RWPE1 (cell line): ENCODE measurements around the gene IFT122.
A peak's percentile ranks its signal among the peaks of the same experiment; 100 is the strongest.
"Not testable (repeated sequence)": the region's sequence is repeated elsewhere in the genome, so short reads cannot be mapped to it uniquely, and the experiment has no call there.

ENCODE experiments used
- CTCF ChIA-PET: fragments of 350-600 bp; sonication (Branson Sonifier 250); formaldehyde crosslinking; extraction: SDS; loops from one replicate; lab custom pipeline; 2021; lab: Yijun Ruan, JAX
- POLR2A ChIA-PET: fragments of 400-600 bp; formaldehyde crosslinking; extraction: SDS; loops from one replicate; lab custom pipeline; 2020; ENCODE audit warnings: antibody characterized with exemption; ENCODE audit not compliant: low non-redundant PET; lab: Yijun Ruan, JAX
- DNase-seq: peaks from one replicate; pipeline ENCODE4 v3.0.0; 2012; ENCODE audit warnings: low spot score
- H3K27ac ChIP-seq: fragments of 450-650 bp; 2 replicates; pipeline ENCODE4 v1.5.1; 2017
- TF ChIP-seq, protein P1 (sequence below): fragments of 450-650 bp; conservative IDR thresholded peaks from 2 replicates; pipeline ENCODE4 v1.5.1; 2017; ENCODE audit warnings: low read depth, mild to moderate bottlenecking

The IFT122 gene, protein sequence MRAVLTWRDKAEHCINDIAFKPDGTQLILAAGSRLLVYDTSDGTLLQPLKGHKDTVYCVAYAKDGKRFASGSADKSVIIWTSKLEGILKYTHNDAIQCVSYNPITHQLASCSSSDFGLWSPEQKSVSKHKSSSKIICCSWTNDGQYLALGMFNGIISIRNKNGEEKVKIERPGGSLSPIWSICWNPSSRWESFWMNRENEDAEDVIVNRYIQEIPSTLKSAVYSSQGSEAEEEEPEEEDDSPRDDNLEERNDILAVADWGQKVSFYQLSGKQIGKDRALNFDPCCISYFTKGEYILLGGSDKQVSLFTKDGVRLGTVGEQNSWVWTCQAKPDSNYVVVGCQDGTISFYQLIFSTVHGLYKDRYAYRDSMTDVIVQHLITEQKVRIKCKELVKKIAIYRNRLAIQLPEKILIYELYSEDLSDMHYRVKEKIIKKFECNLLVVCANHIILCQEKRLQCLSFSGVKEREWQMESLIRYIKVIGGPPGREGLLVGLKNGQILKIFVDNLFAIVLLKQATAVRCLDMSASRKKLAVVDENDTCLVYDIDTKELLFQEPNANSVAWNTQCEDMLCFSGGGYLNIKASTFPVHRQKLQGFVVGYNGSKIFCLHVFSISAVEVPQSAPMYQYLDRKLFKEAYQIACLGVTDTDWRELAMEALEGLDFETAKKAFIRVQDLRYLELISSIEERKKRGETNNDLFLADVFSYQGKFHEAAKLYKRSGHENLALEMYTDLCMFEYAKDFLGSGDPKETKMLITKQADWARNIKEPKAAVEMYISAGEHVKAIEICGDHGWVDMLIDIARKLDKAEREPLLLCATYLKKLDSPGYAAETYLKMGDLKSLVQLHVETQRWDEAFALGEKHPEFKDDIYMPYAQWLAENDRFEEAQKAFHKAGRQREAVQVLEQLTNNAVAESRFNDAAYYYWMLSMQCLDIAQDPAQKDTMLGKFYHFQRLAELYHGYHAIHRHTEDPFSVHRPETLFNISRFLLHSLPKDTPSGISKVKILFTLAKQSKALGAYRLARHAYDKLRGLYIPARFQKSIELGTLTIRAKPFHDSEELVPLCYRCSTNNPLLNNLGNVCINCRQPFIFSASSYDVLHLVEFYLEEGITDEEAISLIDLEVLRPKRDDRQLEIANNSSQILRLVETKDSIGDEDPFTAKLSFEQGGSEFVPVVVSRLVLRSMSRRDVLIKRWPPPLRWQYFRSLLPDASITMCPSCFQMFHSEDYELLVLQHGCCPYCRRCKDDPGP

DNA sequence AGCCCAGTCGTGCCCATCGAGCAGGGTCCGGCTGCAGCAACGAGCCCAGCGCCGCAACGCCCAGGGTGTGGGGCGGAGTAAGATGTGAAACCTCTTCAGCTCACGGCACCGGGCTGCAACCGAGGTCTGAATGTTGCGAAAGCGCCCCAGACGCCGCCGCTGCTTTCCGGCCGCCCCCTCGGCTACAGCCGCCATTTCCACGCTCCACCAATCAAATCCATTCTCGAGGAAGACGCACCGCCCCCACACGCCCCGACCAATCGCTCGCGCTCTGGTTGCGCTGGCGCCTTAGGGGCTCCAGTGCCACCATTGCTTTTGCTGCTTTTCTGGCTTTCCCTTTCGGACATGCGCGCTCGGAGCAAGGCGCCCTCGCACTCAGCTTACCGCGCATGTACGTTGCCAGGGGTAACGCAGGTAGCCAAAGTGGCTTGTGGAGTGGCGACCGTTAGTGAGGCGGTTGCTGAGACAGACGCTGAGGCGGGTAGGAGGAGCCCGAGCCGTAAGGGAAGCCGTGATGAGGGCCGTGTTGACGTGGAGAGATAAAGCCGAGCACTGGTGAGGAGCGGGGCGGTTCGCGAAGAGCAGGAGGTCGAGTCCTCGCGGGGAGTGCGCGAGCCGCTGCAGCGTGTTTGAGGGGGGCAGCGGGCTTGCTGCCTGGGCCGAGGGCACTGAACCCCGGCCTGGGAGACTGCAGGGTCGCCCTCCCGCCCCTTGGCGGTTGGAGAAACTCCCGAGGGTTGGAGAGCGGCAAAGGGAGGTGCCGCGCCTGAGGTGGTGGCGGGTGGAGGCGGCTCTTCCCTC, at the start of gene IFT122, which contains the start of gene MBD4:
Gene IFT122, plus strand, starts transcription at position 408 of the 801 bp plus-strand sequence. Its CDS starts 107 bp downstream, at position 515.
Gene MBD4, minus strand, starts transcription at position 132 of the 801 bp plus-strand sequence. Its CDS starts 115 bp downstream, at position 17.
- H3K27ac ChIP-seq, result peak within 1 kb of the TSS; percentile 94
- ChIA-PET CTCF (interaction anchor here (0.5 to 1.1 kb wide), 6 partner anchors 20 to 563 kb away, joined by 3 to 4 read pairs (median 3); a partner anchor contains a TSS), POLR2A (interaction anchor here (0.6 kb wide), 2 partner anchors 40 to 135 kb away, joined by 3 to 4 read pairs; no protein-coding TSS in a partner anchor)
- peak; percentile 100 for DNase-seq
- TF ChIP-seq, protein P1, sequence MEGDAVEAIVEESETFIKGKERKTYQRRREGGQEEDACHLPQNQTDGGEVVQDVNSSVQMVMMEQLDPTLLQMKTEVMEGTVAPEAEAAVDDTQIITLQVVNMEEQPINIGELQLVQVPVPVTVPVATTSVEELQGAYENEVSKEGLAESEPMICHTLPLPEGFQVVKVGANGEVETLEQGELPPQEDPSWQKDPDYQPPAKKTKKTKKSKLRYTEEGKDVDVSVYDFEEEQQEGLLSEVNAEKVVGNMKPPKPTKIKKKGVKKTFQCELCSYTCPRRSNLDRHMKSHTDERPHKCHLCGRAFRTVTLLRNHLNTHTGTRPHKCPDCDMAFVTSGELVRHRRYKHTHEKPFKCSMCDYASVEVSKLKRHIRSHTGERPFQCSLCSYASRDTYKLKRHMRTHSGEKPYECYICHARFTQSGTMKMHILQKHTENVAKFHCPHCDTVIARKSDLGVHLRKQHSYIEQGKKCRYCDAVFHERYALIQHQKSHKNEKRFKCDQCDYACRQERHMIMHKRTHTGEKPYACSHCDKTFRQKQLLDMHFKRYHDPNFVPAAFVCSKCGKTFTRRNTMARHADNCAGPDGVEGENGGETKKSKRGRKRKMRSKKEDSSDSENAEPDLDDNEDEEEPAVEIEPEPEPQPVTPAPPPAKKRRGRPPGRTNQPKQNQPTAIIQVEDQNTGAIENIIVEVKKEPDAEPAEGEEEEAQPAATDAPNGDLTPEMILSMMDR, result no peak

DNA sequence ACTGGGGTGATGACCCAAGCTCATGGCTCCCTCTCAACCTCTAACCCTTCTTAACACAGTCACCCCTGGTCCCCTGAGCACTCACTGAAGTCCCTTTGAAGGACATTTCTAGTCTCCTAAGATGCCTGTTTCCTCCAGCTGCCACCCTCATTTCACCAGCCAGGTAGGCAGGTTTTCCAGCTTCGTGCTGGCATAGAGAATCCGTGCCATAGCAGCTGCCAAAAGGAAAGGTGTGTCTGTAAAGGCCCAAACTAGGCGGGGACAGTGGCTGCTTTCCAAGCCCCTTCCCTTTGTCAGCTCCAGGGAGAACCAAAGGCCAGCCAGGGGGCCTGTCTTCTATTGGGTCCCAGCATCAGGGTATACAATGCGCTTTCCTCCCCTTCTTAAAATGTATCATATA, 48.4 kb upstream of the IFT122 start:
- DNase-seq, POLR2A ChIA-PET: not testable (repeated sequence)

DNA sequence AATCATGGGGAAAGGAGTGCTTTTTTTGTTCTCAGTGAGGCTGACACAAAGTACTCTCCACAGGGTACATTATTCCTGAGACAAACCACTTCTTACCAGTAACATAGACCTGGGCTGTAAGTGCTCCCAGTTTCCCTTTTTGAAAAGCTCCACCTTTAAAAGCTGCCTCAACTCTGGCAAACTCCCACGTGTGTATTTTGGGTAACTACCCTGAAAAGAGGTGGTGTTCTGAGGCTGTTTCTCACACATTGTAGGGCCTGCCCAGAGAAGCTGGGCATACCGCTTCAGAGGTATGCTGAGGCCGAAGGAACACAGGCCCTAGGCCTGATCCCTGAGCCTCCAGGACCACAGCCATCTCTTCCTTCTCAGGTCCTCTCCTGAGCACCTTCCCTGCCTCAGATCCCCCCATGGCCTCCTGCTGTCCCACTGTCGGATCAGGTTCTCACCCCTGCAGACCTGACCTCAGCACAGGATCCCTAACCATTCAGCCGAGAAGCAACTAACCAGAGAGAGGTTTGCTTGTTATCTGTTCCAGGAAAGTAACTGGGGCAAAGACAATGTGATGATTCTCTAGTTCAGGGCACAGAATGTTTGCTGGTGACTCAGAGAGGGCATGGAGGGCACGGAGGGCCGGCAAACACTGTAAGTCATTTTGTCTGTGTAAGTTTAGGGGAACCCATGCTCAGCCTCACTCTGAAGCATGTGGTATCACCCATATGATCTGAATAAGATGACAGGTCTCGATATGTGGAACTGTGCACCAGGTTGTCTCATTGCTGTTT, 47.7 kb upstream of the IFT122 start:
- DNase-seq, CTCF ChIA-PET, H3K27ac ChIP-seq, POLR2A ChIA-PET: not testable (repeated sequence)

More for the DNA sequence above, 48.4 kb upstream of the IFT122 start:
- not testable (repeated sequence) for H3K27ac ChIP-seq
- CTCF ChIA-PET, result interaction anchor here (0.5 kb wide), 1 partner anchor 390 kb away, joined by 3 read pairs; no protein-coding TSS in a partner anchor

DNA sequence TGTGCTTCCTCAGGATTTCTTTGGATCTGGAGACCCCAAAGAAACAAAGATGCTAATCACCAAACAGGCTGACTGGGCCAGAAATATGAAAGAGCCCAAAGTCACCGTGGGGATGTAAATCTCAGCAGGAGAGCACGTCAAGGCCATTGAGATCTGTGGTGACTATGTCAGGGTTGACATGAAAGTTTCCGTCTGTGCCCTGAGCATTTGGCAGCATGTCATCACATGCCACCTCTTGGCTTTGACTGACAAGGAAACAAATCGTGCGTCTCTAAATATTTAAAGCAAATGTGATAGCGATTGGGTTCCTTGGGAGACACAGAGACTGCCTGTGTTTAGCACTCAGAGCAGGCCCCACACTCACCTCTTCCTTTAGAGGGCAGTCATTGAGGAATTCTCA, 46.8 kb upstream of the IFT122 start:
- POLR2A ChIA-PET, result no interaction called here
- TF ChIP-seq, protein P1, result no peak
- CTCF ChIA-PET, result no interaction called here
- no peak for DNase-seq
- H3K27ac ChIP-seq, result no peak overlapping the region

DNA sequence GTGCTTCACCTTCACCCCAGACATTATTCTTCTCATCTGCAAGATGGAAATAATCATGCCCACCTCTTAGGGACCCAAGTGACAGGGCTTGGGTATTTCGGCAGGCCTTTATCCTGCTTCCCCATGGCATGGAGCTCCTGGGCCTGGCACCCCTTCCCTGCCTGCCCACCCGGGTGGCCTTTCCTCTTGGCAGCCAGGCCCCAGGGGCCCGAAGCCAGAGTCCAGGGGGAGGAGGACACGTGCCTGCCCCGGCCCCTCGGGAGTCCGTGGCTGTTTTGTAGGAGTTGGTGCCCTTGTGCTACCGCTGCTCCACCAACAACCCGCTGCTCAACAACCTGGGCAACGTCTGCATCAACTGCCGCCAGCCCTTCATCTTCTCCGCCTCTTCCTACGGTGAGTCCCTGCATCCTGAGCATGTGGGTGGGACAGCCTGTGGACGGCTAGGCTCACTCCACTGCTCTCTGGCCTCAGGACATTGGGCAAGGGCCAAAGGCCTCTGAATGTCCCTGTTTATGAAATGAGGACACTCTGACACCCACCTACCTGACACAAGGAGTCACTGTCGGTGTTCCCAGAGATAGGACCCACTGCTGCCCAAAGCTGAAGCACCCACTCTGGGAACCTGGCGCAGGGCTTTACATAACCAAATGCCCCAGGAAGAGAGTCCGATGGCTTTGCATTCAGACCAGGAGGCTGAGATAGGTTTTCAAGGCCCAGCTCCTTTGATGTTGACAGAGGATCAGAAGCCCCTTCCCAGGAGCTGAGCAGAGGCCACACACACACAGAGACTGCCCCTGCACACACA, 46.1 kb upstream of the IFT122 start:
- DNase-seq, H3K27ac ChIP-seq, POLR2A ChIA-PET: not testable (repeated sequence)
- CTCF ChIA-PET, result interaction anchor here (0.7 kb wide), 1 partner anchor 12 kb away, joined by 3 read pairs; no protein-coding TSS in a partner anchor

DNA sequence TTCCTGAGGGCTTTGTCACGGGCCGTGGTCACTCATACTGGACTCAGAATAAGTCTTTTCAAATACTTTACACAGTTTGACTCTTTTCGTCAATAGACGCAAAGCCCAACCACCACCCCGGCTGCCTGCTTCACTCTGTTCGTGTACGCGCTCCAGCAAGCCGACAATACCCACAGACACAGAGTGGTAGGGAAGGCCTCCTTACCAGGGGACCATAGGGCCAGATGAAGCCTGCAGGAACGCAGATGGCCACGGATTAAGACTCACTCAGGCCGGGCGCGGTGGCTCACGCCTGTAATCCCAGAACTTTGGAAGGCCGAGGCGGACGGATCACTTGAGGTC, 41.2 kb upstream of the IFT122 start:
- peak overlapping the region; percentile 72 for H3K27ac ChIP-seq
- TF ChIP-seq, protein P1, result no peak
- POLR2A ChIA-PET, result no interaction called here
- DNase-seq, result peak; percentile 29
- CTCF ChIA-PET, result interaction anchor here (0.6 to 0.7 kb wide), 3 partner anchors 13 to 379 kb away, joined by 3 to 4 read pairs (median 3); no protein-coding TSS in a partner anchor
